GM21619 (cell line): ENCODE data around the gene RIN1.
"Not testable (repeated sequence)": the region's sequence is repeated elsewhere in the genome, so short reads cannot be mapped to it uniquely, and the experiment has no call there.

Experiments used
- ATAC-seq: cut with Tn5 transposase; IDR thresholded peaks from one replicate; pipeline ENCODE4 v1.9.1; 2021; ENCODE audit not compliant: unreplicated experiment

The RIN1 gene

GRCh38 chr11:66321606-66322005 is 14.6 kb downstream of the RIN1 start:
- ATAC-seq = no peak

- ATAC-seq = not testable (repeated sequence)
These were observed 15.5 kb downstream of the RIN1 start for GRCh38 chr11:66320748-66321147.

DNA sequence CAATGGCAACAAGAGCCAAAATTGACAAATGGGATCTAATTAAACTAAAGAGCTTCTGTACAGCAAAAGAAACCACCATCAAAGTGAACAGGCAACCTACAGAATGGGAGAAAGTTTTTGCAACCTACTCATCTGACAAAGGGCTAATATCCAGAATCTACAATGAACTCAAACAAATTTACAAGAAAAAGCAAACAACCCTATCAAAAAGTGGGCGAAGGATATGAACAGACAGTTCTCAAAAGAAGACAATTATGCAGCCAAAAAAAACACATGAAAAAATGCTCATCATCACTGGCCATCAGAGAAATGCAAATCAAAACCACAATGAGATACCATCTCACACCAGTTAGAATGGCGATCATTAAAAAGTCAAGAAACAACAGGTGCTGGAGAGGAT is 15.9 kb downstream of the RIN1 start:
- not testable (repeated sequence) for ATAC-seq

DNA sequence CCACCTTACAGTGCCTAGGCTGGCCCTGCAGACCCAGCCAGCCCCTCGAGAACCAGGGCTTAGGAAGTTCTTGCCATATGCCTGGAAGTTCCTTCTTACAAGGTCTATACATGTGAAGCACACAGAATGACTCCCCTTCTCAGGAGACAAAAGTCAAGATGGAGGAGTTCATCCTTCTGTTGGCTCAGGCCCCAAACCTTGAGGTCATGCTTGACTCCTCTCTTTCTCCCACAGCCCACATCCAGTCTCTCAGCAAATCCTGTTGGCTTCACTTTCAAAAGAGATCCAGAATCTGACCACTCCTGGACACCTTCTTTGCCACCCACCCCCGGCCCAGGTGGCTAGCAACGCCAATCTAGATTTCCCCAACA is 17.6 kb downstream of the RIN1 start:
- ATAC-seq = no peak

DNA sequence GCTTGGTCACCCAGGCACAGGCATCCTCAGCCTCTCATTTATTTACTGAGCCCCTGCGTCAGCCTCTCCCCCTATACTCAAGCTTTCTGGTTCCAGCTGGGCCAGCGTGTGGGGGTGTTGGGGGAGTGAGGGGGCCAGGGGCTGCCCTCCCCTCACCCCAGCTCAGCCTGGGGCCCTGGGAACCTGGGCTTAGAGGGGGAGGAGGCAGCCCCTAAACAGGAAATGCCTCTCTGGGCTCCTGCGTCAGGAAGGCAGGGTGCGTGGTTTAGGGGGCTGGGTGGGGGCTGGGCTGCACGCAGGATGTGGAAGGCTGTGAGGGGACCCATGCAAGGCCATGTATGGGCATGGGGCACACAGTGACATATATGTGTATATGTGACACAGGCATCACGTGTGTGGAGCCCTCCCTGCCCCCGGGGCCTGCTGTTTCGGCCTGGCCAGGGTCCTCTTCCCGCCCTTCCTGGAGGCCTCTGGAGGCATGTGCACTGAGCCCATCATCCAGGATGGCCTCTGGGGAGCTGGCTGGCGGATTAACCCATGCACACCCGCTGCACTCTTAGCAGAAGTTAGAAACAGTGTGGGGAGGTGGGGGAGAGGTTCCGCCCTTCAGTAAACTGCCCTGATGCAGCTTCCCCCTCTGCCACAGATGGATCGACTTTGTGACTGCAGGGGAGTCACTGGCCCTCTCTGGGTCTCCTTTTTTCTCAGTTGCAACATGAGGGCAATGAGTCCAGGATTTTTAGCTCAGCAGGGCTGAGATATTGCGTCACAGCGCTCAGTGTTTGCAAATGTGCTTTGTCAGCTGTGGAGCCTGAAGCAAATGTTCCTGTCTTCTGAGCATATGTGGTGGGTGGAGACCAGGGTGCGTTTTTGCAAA is 18.3 kb downstream of the RIN1 start:
- no peak for ATAC-seq

DNA sequence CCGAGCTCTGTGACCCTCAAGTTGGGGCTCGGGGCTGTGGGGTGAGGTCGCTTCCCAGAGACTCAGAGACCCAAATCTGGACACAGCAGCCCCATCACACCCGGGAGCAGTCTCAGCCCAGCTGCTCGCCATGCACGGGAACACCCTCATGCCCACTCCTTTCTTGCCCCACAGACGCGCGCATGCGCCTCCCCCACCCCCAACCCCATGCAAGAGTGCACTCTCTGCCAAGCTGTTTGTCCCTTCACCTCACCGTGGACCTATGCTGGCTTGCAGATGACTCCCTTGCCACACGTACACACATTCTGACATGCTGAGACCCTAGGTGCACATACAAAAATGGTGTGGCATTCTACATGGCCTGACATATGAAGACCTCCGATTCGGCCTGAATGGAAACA is 18.9 kb downstream of the RIN1 start:
- ATAC-seq = no peak

- ATAC-seq = no peak
These were observed 19.4 kb downstream of the RIN1 start, which contains the start of gene CD248 for GRCh38 chr11:66316849-66317251. TSS of gene CD248 (minus strand) at chr11:66317044. CDS start at chr11:66317027, 17 bp downstream.

DNA sequence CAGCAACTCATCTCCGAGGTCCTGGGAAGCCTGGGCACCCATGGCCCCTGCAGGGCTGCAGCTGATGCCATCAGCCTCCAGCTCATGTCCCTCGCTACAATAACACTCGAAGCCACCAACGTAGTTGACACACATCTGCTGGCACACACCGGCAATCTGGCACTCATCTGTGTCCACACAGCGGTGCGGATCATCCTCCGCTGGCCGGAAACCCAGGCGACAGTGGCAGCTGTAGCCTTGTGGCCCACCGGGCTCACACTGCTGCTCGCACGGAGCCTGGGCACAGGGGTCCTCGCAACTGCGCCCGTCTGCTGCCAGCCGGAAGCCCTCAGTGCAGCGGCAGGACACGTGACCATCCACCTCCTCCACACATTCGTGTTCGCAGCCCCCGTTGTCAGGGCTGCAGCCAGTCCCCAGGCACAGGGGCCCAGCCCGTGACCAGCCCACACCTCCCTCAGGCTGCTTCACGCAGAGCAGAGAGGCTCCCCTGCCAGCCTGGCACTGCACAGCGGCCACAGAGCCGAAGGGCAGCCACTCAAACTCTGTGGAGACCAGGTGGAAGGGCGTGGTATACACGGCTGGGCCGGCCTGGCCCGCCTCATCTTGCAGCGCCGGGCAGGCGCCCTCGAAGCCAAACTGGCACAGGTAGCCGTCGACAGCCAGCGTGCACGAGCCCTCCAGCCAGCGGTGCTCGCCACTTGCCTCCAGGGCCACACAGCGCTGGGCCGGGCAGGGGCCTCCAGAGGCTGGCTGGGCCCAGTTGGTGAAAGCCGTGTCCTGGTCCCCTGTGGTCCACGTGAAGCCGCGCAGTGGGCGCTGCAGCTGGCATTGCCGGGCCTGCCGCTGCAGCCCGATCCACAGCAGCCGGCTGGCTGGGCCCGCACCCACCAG is 20.1 kb downstream of the RIN1 start:
- no peak for ATAC-seq

DNA sequence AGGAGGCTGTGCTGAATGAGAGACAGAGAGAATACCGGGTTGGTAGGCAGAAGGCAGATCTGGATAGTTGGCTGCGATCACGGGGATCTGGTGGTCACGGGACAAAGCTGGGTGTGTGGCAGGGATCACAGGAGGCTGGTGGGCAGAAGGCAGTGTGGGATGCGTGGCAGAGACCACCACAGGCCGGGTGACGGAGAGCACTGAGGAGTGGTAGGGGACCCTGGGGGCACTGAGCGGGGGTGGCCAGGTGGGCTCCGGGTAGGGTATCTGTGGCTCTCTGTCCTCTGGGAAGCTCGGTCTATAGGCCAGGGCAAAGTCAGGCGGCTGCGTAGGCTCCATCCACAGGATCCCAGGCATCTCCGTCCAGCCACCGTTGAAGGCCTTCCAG is 20.7 kb downstream of the RIN1 start:
- ATAC-seq = no peak

DNA sequence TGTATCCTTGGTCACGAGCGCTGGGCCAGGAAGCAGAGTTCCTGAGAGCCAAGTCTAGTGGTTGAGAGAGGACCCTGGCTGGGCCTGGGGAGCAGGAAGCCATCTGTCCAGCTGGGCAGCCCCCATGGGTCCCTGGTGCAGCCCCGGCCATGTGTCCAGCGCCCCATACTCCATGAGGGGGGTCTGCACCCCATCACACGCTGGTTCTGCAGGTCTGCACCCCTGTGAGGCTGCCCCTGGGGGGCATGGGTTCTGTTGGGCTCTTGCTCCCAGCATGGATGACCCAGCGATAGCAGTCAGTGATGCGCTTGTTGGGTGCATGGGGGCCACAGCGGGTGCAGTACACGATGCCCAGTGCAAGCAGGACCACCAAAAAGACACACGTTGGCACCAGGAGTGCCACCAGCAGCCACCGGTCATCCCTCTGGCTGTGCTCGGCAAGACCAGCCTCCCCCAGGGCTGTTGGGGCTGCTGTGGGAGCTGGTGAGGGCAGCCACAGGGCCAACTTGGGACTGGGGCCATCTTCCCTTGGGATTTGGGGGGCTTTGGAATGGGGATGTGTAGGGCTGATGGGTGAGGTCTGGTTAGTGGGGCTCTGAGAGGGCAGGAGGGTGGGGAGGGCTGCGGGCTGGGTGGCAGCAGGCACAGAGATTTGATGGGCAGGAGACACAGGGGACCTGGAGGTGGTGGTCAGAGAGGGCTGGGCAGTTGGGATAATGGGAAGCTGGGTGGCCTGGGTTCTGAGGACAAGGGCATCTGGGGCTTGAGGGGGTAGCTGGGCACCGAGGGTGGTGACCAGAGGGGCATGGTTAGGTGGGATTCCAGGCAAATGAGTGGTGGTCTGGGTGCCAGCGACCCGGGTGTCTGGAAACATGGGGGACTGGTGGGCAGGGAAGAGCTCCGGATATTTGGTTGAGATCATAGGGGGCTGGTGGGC is 21.4 kb downstream of the RIN1 start:
- ATAC-seq = no peak

DNA sequence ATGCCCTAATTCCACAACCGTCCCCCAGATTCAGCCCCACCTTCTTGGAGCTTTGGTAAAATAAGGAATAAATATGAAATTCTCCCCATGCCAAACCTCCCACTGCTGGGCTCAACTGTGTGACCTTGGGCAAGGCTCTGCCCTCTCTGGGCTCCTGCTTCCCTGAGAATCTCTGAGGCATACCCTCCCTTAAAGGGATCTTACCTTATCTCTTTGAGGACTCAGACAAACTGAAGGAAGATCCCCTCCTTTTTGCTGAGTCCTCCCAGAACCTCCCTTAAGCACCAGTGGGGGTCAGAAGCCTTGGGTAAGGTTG is 22.1 kb downstream of the RIN1 start:
- no peak for ATAC-seq

- ATAC-seq = no peak
These were observed 22.7 kb downstream of the RIN1 start for GRCh38 chr11:66313321-66314185.

DNA sequence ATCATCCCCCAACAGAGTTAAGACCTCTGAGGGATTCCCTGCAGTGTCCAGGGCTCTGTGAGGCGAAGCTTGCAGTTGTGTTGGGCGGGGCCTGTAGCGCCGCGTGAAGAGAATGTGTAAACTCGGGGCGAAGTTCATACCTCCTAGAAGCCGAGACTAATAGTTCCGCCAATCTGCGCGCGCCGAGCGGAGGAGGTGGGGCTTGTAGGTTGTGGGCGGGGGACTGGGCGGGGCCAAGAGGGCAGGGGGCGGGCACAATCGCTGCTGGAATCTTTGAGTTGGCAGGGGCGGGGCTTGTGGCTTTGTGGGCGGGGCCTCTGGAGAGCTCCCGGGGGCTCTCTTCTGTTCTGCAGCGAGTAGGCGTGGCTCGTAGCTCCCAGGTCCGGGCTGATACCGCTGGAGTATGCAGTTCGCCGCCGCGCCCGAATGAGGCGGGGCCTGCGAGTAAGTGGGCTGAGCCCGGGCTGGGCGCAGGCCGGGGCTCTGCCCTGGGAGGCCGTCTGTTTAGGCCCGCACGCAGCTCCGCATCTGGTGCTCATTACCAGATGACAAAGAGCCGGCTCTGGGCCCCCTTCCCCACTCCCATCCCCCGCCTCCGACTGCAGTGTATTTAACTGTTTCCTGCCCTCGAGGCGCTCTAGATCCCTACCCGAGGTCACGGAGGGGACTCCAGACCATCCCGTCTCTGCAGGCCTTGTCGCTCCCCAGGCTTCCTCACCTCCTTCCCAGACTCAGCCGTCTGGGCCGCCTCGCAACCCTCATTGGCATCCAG is 23.5 kb downstream of the RIN1 start:
- ATAC-seq = peak; percentile 63

GRCh38 chr11:66311965-66312548 is 24.2 kb downstream of the RIN1 start:
- ATAC-seq = peak; percentile 67

- peak; percentile 2 for ATAC-seq
These were observed 24.7 kb downstream of the RIN1 start for GRCh38 chr11:66311470-66311964.

DNA sequence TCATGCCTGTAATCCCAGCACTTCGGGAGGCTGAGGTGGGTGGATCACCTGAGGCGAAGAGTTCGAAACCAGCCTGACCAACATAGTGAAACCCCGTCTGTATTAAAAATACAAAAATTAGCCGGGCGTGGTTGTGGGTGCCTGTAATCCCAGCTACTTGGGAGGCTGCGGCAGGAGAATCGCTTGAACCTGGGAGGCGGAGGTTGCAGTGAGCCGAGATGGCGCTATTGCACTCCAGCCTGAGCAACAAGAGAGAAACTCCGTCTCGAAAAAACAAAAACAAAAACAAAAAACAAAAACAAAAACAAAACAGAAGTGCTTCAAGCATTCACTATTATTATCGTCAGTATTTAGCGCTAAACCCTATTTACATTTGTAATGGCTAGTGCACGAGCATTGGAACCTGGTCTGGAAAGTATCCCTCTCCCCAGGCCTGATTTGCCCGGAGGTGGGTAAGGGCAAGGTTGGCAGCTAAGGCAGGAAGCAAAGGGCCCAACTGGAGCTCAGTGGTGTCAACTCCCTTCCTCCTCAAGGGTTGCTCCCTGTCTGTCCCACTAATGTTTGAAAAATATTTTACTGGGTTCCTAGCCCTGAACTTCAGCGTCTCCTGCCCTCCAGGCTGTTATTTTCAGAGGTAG is 25.3 kb downstream of the RIN1 start:
- ATAC-seq = not testable (repeated sequence)

GRCh38 chr11:66310324-66310723 is 25.9 kb downstream of the RIN1 start:
- ATAC-seq = no peak

DNA sequence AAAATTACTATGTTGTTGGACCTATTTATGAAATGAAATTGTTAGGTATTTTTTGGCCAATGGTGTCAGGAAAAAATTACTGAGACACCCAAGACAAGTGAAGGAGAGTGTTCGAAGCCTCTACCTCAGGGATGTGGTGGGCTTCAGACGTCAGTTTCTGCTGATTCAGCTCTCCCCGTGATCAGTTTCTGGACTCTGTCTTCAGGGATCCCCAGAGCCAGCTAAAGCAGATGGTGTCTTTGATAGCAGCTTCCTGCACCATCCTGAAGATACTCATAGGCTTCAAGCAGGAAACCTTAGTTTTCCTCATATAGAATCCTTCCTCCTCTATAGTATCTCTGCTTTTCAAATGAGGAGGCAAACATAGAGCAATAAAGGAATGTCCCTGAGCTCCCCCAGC is 26.8 kb downstream of the RIN1 start:
- ATAC-seq = no peak
